A549 (cell line): Measurements from ENCODE around the gene DNAJB6. TPM values are rescaled to one million over a fixed set of nuclear protein-coding genes. Genes with fewer than 3 reads are reported as not detected.

Source experiments
- ATAC-seq, 2 experiments: fragments of 200-7000 bp in 1 of 2; fragments of >200 bp in 1 of 2; cut with Nextera tagmentation in 1 of 2; cut with Tn5 transposase in 1 of 2; 3 replicates each; pipeline versions ENCODE4 v1.8.0 to v1.9.1; 2018 to 2020; ENCODE audit warnings: mild to moderate bottlenecking in 1 of 2, moderate library complexity in 1 of 2
- CTCF ChIA-PET: fragments of 300-600 bp; sonication (Branson Sonifier 250); formaldehyde crosslinking; extraction: SDS; loops from one replicate; lab custom pipeline; 2021; ENCODE audit warnings: antibody characterized with exemption, inconsistent platforms; lab: Yijun Ruan, JAX
- POLR2A ChIA-PET: fragments of 350-600 bp; formaldehyde crosslinking; extraction: SDS; loops from one replicate; lab custom pipeline; 2021; ENCODE audit warnings: antibody characterized with exemption, inconsistent platforms; lab: Yijun Ruan, JAX
- DNase-seq, 2 experiments: peaks; one replicate each; pipeline versions ENCODE4 v3.0.0 to v3.0.0-alpha.2; 2011 to 2016; ENCODE audit warnings: low read depth in 1 of 2, low spot score in 1 of 2
- FAIRE-seq: peaks from 2 replicates; lab custom pipeline; 2011; peaks lifted over from hg19 to GRCh38; lab: Jason Lieb, UNC
- H3K27ac ChIP-seq, 2 experiments: fragments of >200 bp; sonication (Bioruptor Twin); formaldehyde crosslinking; 3 replicates each; pipeline ENCODE4 v1.5.1; 2016 to 2017
- H3K4me1 ChIP-seq: fragments of >200 bp; sonication (Bioruptor Twin); formaldehyde crosslinking; 3 replicates; pipeline ENCODE4 v1.6.1; 2016
- H3K4me2 ChIP-seq: fragments of >200 bp; sonication (Bioruptor Twin); formaldehyde crosslinking; 3 replicates; pipeline ENCODE4 v1.6.1; 2016
- H3K4me3 ChIP-seq: fragments of >200 bp; sonication (Bioruptor Twin); formaldehyde crosslinking; 3 replicates; pipeline ENCODE4 v1.5.1; 2016
- H3K9me3 ChIP-seq: fragments of >200 bp; sonication (Bioruptor Twin); formaldehyde crosslinking; 3 replicates; pipeline ENCODE4 v1.6.1; 2016
- CHD2 ChIP-seq: fragments of 150-350 bp; IDR thresholded peaks from 2 replicates; pipeline ENCODE4 v1.6.1; 2014; ENCODE audit warnings: low read length; ENCODE audit not compliant: partially characterized antibody
- CHD4 ChIP-seq: fragments of 200-600 bp; sonication (generic); IDR thresholded peaks from 2 replicates; pipeline ENCODE4 v1.6.1; 2016; ENCODE audit warnings: antibody characterized with exemption, mild to moderate bottlenecking, borderline replicate concordance
- EHF ChIP-seq: fragments of 250-450 bp; sonication (Bioruptor Pico); IDR thresholded peaks from 2 replicates; pipeline ENCODE4 v1.5.0; 2020; ENCODE audit warnings: mild to moderate bottlenecking
- FOSL2 ChIP-seq, 2 experiments: fragments of 450-650 bp in 1 of 2; fragments of >200 bp in 1 of 2; sonication (Bioruptor Twin) in 1 of 2; formaldehyde crosslinking; IDR thresholded peaks; 2 replicates each; pipeline versions ENCODE4 v1.5.0 to v1.6.1; 2016 to 2020; ENCODE audit warnings: mild to moderate bottlenecking in 1 of 2, moderate library complexity in 1 of 2
- FOXS1 ChIP-seq: fragments of 250-450 bp; sonication (Bioruptor Pico); IDR thresholded peaks from 2 replicates; pipeline ENCODE4 v1.5.0; 2020; ENCODE audit warnings: mild to moderate bottlenecking, moderate library complexity
- HOXA7 ChIP-seq: fragments of 250-450 bp; sonication (Bioruptor Pico); IDR thresholded peaks from 2 replicates; pipeline ENCODE4 v1.5.0; 2020; ENCODE audit warnings: mild to moderate bottlenecking, moderate library complexity
- KDM1A ChIP-seq: fragments of 200-600 bp; sonication (generic); IDR thresholded peaks from 2 replicates; pipeline ENCODE4 v1.6.1; 2016; ENCODE audit warnings: low read depth, mild to moderate bottlenecking
- RAD21 ChIP-seq, 2 experiments: fragments of >200 bp in 1 of 2; sonication (Bioruptor Twin) in 1 of 2; formaldehyde crosslinking in 1 of 2; IDR thresholded peaks in 1 of 2; conservative IDR thresholded peaks in 1 of 2; 2 replicates in 1 of 2; 3 replicates in 1 of 2; pipeline ENCODE4 v1.6.1; 2012 to 2018; ENCODE audit warnings: inconsistent platforms in 1 of 2
- RFX5 ChIP-seq: fragments of 450-650 bp; IDR thresholded peaks from 2 replicates; pipeline ENCODE4 v1.7.1; 2014; ENCODE audit warnings: antibody characterized with exemption, mild to moderate bottlenecking, moderate library complexity
- SMC3 ChIP-seq: fragments of >200 bp; sonication (Bioruptor Twin); formaldehyde crosslinking; IDR thresholded peaks from 3 replicates; pipeline ENCODE4 v1.6.1; 2018; ENCODE audit warnings: inconsistent platforms
- TFCP2L1 ChIP-seq: fragments of 250-450 bp; sonication (Bioruptor Pico); IDR thresholded peaks from 2 replicates; pipeline ENCODE4 v1.5.0; 2021; ENCODE audit warnings: mild to moderate bottlenecking
- ZC3H11A ChIP-seq: fragments of 450-650 bp; IDR thresholded peaks from 2 replicates; pipeline ENCODE4 v1.6.1; 2014; ENCODE audit warnings: antibody characterized with exemption, mild to moderate bottlenecking
- ZFP36 ChIP-seq: fragments of 450-650 bp; IDR thresholded peaks from 2 replicates; pipeline ENCODE4 v1.6.1; 2014; ENCODE audit warnings: borderline replicate concordance; ENCODE audit not compliant: partially characterized antibody
- WGBS: methylation state at CpG from one replicate; pipeline ENCODE4 v1.1.6; 2017; ENCODE audit errors: missing lambda C conversion rate; 5-methylcytosine and 5-hydroxymethylcytosine counted together
- polyA plus RNA-seq, 4 experiments: library from polyadenylated mRNA; depleted of rRNA in 3 of 4; stranded (reverse); fragments of >200 nt; fragmentation: RNase III in 1 of 4; extraction: RNeasy Plus Mini Kit Qiagen cat#74134 plus additional on column Dnase treatment in 1 of 4; gene quantifications; 2 replicates in 3 of 4; 3 replicates in 1 of 4; pipeline ENCODE4 v1.2.3, GENCODE V29; 2011 to 2017
- TF ChIP-seq, protein P1 (sequence below): fragments of 250-450 bp; sonication (Bioruptor Pico); IDR thresholded peaks from 2 replicates; pipeline ENCODE4 v1.5.0; 2021; ENCODE audit warnings: mild to moderate bottlenecking, moderate library complexity, borderline replicate concordance
- TF ChIP-seq, protein P2 (sequence below): fragments of 450-650 bp; IDR thresholded peaks from 2 replicates; pipeline ENCODE4 v1.6.1; 2014; ENCODE audit warnings: antibody characterized with exemption
- TF ChIP-seq, protein P3 (sequence below): fragments of >200 bp; sonication (Bioruptor Twin); formaldehyde crosslinking; IDR thresholded peaks from 3 replicates; pipeline ENCODE4 v1.5.1; 2016
- TF ChIP-seq, protein P4 (sequence below): fragments of >200 bp; sonication (Bioruptor Twin); formaldehyde crosslinking; IDR thresholded peaks from 2 replicates; pipeline ENCODE4 v1.6.1; 2016

DNAJB6 gene
- polyA plus RNA-seq, 2 of the 4 experiments (the other 2 are of a cell fraction) = 117 to 136 TPM

DNA sequence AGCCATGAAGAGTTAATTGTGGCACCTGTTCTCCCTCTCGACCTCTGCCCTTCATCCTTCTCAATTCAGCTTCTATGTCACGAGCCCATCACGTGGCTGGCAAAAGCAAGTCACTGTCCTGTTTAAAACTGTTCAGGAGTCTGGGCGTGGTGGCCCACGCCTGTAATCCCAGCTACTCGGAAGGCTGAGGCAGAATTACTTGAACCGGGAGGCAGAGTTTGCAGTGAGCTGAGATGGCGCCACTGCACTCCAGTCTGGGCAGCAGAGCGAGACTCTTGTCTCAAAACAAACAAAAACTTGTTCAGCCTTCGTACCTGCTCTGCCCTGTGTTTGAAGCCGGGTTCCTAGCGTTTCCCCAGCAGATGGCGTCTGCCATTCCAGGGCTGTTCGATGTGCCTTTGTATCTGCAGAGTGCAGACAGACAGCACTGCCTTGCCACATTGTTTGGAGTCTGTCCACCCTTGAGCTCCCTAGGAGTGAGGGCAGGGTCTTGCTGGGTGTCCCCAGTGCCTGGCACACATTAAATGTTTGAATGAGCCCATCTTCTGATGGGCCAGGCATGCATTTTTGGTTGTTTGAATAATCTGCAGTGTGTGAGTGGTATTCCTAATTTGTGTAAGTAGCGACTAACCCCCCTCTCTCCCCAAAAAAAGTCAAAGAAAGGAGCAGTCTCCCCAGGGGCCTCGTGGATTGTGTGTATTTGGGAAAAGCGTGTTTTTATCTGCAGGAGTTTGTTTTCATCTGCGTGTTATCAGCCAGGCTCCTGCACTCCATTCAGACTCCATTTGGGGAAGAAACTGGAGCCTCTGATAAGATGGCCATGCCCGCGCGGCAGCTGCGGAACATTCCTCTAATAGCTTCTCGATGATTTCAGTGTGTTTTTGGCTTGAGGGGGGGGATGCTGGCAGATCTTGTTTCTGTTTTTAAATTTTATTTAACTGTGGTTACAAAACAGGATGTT is 61.2 kb downstream of the DNAJB6 start:
- H3K4me2 ChIP-seq = no peak overlapping the region

DNA sequence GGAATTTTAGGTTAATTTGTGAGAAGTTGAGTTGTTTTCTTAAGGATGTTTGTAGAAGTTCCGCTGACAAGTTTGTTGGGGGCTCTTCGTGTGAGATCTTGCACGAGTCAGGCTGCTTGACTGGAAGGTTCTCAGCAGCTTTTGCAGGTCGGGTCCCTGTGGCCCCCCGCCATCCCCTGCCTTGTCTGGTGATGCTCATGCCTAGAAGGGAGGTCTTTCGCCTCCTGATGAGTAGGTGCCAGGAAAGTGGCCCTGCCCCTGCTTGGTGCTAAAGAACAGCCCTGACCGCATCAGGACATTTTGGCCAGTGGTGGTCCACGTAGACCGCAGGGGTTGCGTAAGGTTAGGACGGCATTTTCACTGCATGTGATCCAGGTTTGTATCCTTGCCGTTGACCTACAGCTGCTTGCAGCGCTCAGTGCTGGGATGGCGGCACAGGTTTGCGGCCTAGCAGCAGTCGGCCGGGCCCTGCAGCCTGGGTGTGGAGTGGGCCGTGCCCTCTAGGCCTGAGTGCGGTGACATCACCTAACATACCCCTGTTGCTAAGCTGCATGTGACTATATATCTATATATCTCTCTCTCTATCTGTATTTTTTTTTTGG is 62.4 kb downstream of the DNAJB6 start:
- DNase-seq (no peak), FAIRE-seq (no peak), ATAC-seq (no peak)
- peaks cover 13% of the 10 kb centered on the region for H3K4me1 ChIP-seq
- no peak overlapping the region for H3K4me2 ChIP-seq
- H3K4me3 ChIP-seq = no peak overlapping the region
- 94% methylated on average over 19 of the region's 19 CpGs for WGBS
- POLR2A ChIA-PET = no interaction called here
- H3K27ac ChIP-seq = no peak overlapping the region
- no peaks in the 10 kb centered on the region for H3K9me3 ChIP-seq
- TF ChIP-seq, protein P1, sequence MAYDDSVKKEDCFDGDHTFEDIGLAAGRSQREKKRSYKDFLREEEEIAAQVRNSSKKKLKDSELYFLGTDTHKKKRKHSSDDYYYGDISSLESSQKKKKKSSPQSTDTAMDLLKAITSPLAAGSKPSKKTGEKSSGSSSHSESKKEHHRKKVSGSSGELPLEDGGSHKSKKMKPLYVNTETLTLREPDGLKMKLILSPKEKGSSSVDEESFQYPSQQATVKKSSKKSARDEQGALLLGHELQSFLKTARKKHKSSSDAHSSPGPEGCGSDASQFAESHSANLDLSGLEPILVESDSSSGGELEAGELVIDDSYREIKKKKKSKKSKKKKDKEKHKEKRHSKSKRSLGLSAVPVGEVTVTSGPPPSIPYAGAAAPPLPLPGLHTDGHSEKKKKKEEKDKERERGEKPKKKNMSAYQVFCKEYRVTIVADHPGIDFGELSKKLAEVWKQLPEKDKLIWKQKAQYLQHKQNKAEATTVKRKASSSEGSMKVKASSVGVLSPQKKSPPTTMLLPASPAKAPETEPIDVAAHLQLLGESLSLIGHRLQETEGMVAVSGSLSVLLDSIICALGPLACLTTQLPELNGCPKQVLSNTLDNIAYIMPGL (CRISPR knock-in tag) = no peak
- TF ChIP-seq, protein P2, sequence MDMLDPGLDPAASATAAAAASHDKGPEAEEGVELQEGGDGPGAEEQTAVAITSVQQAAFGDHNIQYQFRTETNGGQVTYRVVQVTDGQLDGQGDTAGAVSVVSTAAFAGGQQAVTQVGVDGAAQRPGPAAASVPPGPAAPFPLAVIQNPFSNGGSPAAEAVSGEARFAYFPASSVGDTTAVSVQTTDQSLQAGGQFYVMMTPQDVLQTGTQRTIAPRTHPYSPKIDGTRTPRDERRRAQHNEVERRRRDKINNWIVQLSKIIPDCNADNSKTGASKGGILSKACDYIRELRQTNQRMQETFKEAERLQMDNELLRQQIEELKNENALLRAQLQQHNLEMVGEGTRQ = no peak
- TF ChIP-seq FOSL2 (IDR thresholded peaks at IDR 0.05) = no peak
- TF ChIP-seq FOSL2 (CRISPR knock-in tag; IDR thresholded peaks at IDR 0.05) = no peak
- no peak for TF ChIP-seq SMC3
- no peak for TF ChIP-seq CHD2
- TF ChIP-seq RFX5 = no peak
- no peak for TF ChIP-seq HOXA7 (CRISPR knock-in tag)
- TF ChIP-seq, protein P3, sequence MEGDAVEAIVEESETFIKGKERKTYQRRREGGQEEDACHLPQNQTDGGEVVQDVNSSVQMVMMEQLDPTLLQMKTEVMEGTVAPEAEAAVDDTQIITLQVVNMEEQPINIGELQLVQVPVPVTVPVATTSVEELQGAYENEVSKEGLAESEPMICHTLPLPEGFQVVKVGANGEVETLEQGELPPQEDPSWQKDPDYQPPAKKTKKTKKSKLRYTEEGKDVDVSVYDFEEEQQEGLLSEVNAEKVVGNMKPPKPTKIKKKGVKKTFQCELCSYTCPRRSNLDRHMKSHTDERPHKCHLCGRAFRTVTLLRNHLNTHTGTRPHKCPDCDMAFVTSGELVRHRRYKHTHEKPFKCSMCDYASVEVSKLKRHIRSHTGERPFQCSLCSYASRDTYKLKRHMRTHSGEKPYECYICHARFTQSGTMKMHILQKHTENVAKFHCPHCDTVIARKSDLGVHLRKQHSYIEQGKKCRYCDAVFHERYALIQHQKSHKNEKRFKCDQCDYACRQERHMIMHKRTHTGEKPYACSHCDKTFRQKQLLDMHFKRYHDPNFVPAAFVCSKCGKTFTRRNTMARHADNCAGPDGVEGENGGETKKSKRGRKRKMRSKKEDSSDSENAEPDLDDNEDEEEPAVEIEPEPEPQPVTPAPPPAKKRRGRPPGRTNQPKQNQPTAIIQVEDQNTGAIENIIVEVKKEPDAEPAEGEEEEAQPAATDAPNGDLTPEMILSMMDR = no peak
- TF ChIP-seq TFCP2L1 (CRISPR knock-in tag) = no peak
- no peak for TF ChIP-seq FOXS1 (CRISPR knock-in tag)
- TF ChIP-seq CHD4 = no peak
- TF ChIP-seq KDM1A = no peak
- TF ChIP-seq, protein P4, sequence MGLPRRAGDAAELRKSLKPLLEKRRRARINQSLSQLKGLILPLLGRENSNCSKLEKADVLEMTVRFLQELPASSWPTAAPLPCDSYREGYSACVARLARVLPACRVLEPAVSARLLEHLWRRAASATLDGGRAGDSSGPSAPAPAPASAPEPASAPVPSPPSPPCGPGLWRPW = no peak
- no peak for TF ChIP-seq ZC3H11A
- no peak for TF ChIP-seq ZFP36
- CTCF ChIA-PET = interaction anchor here (1.3 to 3.1 kb wide), 2 partner anchors 11 to 14 kb away, joined by 4 to 29 read pairs; no protein-coding TSS in a partner anchor

More for the DNA sequence above, 61.2 kb downstream of the DNAJB6 start:
- TF ChIP-seq EHF (CRISPR knock-in tag) (no peak), RAD21 (conservative IDR thresholded peaks at IDR 0.05 in 1 of 2, IDR thresholded peaks at IDR 0.05 in 1 of 2) (peak; percentile 23 to 33; a peak in 2 of 5 replicates), ZFP36 (no peak), SMC3 (peak; percentile 55)
- TF ChIP-seq, protein P3 = peak; percentile 76
- WGBS = 48% methylated on average over 23 of the region's 23 CpGs
- ChIA-PET CTCF (interaction anchor here (1.0 to 3.1 kb wide), 8 partner anchors 9 to 1513 kb away, joined by 3 to 29 read pairs (median 4); no protein-coding TSS in a partner anchor), POLR2A (no interaction called here)
- DNase-seq (peak; percentile 59 to 70), FAIRE-seq (no peak), ATAC-seq (peak; percentile 86 to 92)
- no peak overlapping the region for H3K4me3 ChIP-seq
- no peaks in the 10 kb centered on the region for H3K9me3 ChIP-seq
- peaks cover 13% of the 10 kb centered on the region for H3K4me1 ChIP-seq
- H3K27ac ChIP-seq = peak overlapping the region in 1 of 2 experiments; percentile 50; a peak in 4 of 6 replicates
